ENCODE results near the gene JAG2.

GRCh38 chr14:105165761-105166485, 2.7 kb downstream of the JAG2 start:
- TF ChIP-seq POLR2AphosphoS5 (IDR thresholded peaks at IDR 0.05; ENCODE audit: low read depth, low read length) (no peak), POLR2A (IDR thresholded peaks at IDR 0.05; ENCODE audit: low read depth, low read length) (no peak)

Data from GM12891 (cell line).